Stomach (tissue), 4 donors: Measurements from ENCODE around the gene ETHE1.

Source experiments
- EP300 ChIP-seq: sonication (generic); formaldehyde crosslinking; IDR thresholded peaks from one replicate; pipeline ENCODE4 v1.6.1; 2017; ENCODE audit warnings: antibody characterized with exemption
- POLR2A ChIP-seq, 4 donors: fragments of 450-650 bp; IDR thresholded peaks; one replicate each; pipeline ENCODE4 v1.6.1; 2016; ENCODE audit warnings: antibody characterized with exemption in 4 of 4, control low read depth in 2 of 4, mild to moderate bottlenecking in 1 of 4, moderate library complexity in 1 of 4
- TF ChIP-seq, protein P1 (sequence below), 7 experiments: fragments of 450-650 bp in 4 of 7; fragments of 200-600 bp in 3 of 7; sonication (generic) in 3 of 7; IDR thresholded peaks; one replicate each; pipeline ENCODE4 v1.5.1; 2016 to 2019; ENCODE audit warnings: antibody characterized with exemption in 7 of 7, control low read depth in 2 of 7, mild to moderate bottlenecking in 1 of 7

DNA sequence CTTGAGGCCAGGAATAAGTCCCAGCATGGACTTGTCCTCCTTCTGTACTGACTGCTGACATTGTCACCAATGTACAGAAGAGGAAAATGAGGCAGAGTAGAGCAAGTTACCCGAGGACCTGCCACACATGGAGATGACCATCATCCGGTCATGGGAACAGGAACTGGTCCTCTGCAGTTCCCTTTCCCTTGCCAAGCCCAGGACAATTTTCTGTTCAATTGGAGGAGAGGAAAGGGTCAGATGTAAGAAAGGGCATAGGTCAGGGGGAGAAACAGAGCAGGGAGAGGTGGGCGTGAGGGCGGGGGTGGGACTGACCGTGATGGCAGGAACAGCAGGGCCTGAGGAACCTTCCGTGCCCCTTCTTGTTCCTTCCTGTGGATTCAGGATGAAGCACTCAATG is 41.0 kb downstream of the ETHE1 start:
- TF ChIP-seq EP300 (no peak), POLR2A (IDR thresholded peaks at IDR 0.05) (no peak)
- TF ChIP-seq, protein P1, sequence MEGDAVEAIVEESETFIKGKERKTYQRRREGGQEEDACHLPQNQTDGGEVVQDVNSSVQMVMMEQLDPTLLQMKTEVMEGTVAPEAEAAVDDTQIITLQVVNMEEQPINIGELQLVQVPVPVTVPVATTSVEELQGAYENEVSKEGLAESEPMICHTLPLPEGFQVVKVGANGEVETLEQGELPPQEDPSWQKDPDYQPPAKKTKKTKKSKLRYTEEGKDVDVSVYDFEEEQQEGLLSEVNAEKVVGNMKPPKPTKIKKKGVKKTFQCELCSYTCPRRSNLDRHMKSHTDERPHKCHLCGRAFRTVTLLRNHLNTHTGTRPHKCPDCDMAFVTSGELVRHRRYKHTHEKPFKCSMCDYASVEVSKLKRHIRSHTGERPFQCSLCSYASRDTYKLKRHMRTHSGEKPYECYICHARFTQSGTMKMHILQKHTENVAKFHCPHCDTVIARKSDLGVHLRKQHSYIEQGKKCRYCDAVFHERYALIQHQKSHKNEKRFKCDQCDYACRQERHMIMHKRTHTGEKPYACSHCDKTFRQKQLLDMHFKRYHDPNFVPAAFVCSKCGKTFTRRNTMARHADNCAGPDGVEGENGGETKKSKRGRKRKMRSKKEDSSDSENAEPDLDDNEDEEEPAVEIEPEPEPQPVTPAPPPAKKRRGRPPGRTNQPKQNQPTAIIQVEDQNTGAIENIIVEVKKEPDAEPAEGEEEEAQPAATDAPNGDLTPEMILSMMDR (IDR thresholded peaks at IDR 0.05): no peak
